SK-N-SH treated with all-trans-retinoic acid at 6 μM for 48 hours (cell line): Measurements from ENCODE around the gene MORN2.

Source experiments
- ATAC-seq: fragments of 200-7000 bp; cut with Tn5 transposase; 3 replicates; pipeline ENCODE4 v1.9.1; 2020; ENCODE audit warnings: mild to moderate bottlenecking, moderate library complexity
- BACH2 ChIP-seq: fragments of 250-450 bp; sonication (Bioruptor Pico); IDR thresholded peaks from 2 replicates; pipeline ENCODE4 v1.9.0; 2021; ENCODE audit warnings: mild to moderate bottlenecking, borderline replicate concordance
- CSDC2 ChIP-seq: fragments of 250-450 bp; sonication (Bioruptor Pico); IDR thresholded peaks from 2 replicates; pipeline ENCODE4 v1.5.0; 2020; ENCODE audit warnings: mild to moderate bottlenecking, moderate library complexity
- CSRNP3 ChIP-seq: fragments of 250-450 bp; sonication (Bioruptor Pico); IDR thresholded peaks from 2 replicates; pipeline ENCODE4 v1.5.1; 2021; ENCODE audit warnings: mild to moderate bottlenecking, moderate library complexity
- ESRRG ChIP-seq: fragments of 250-450 bp; sonication (Bioruptor Pico); IDR thresholded peaks from 2 replicates; pipeline ENCODE4 v1.6.1; 2021; ENCODE audit warnings: mild to moderate bottlenecking
- GLIS3 ChIP-seq: fragments of 250-450 bp; sonication (Bioruptor Pico); IDR thresholded peaks from 2 replicates; pipeline ENCODE4 v1.5.0; 2020; ENCODE audit warnings: mild to moderate bottlenecking, moderate library complexity
- ISL1 ChIP-seq: fragments of 250-450 bp; sonication (Bioruptor Pico); IDR thresholded peaks from 2 replicates; pipeline ENCODE4 v2.1.2; 2022; ENCODE audit warnings: mild to moderate bottlenecking, moderate library complexity
- OSR1 ChIP-seq: fragments of 250-450 bp; sonication (Bioruptor Pico); IDR thresholded peaks from 2 replicates; pipeline ENCODE4 v1.8.0; 2022; ENCODE audit warnings: moderate library complexity, mild to moderate bottlenecking, inconsistent platforms
- PPARA ChIP-seq: fragments of 250-450 bp; sonication (Bioruptor Pico); IDR thresholded peaks from 2 replicates; pipeline ENCODE4 v1.5.0; 2020; ENCODE audit warnings: mild to moderate bottlenecking, borderline replicate concordance
- RARB ChIP-seq: fragments of 250-450 bp; sonication (Bioruptor Pico); IDR thresholded peaks from 2 replicates; pipeline ENCODE4 v1.8.0; 2021; ENCODE audit warnings: mild to moderate bottlenecking, moderate library complexity
- SNAI2 ChIP-seq: fragments of 250-450 bp; sonication (Bioruptor Pico); IDR thresholded peaks from 2 replicates; pipeline ENCODE4 v1.5.0; 2020; ENCODE audit warnings: mild to moderate bottlenecking, moderate library complexity
- TCF4 ChIP-seq: fragments of 250-450 bp; sonication (Bioruptor Pico); IDR thresholded peaks from 2 replicates; pipeline ENCODE4 v1.8.0; 2021; ENCODE audit warnings: mild to moderate bottlenecking, moderate library complexity, borderline replicate concordance
- TOX ChIP-seq: fragments of 250-450 bp; sonication (Bioruptor Pico); IDR thresholded peaks from 2 replicates; pipeline ENCODE4 v1.8.0; 2021; ENCODE audit warnings: mild to moderate bottlenecking, moderate library complexity, borderline replicate concordance
- TSHZ2 ChIP-seq: fragments of 250-450 bp; sonication (Bioruptor Pico); IDR thresholded peaks from 2 replicates; pipeline ENCODE4 v1.5.0; 2020; ENCODE audit warnings: mild to moderate bottlenecking, moderate library complexity
- ZC3H10 ChIP-seq: fragments of 250-450 bp; sonication (Bioruptor Pico); IDR thresholded peaks from 2 replicates; pipeline ENCODE4 v1.5.1; 2021; ENCODE audit warnings: mild to moderate bottlenecking, moderate library complexity
- ZFP3 ChIP-seq: fragments of 250-450 bp; sonication (Bioruptor Pico); IDR thresholded peaks from 2 replicates; pipeline ENCODE4 v1.5.0; 2020; ENCODE audit warnings: mild to moderate bottlenecking, moderate library complexity
- ZFP30 ChIP-seq: fragments of 450-650 bp; formaldehyde crosslinking; IDR thresholded peaks from 2 replicates; pipeline ENCODE4 v1.5.0; 2022; ENCODE audit warnings: mild to moderate bottlenecking, moderate library complexity
- ZNF565 ChIP-seq: fragments of 450-650 bp; formaldehyde crosslinking; conservative IDR thresholded peaks from 2 replicates; pipeline ENCODE4 v1.5.0; 2020; ENCODE audit warnings: low read depth, mild to moderate bottlenecking, moderate library complexity
- ZNF70 ChIP-seq: fragments of 450-650 bp; formaldehyde crosslinking; IDR thresholded peaks from 2 replicates; pipeline ENCODE4 v1.5.0; 2020; ENCODE audit warnings: mild to moderate bottlenecking, moderate library complexity
- TF ChIP-seq, protein P1 (sequence below): fragments of 250-450 bp; sonication (Bioruptor Pico); IDR thresholded peaks from 2 replicates; pipeline ENCODE4 v1.8.0; 2021; ENCODE audit warnings: low read depth, mild to moderate bottlenecking, moderate library complexity, borderline replicate concordance
- TF ChIP-seq, protein P2 (sequence below): fragments of 250-450 bp; sonication (Bioruptor Pico); IDR thresholded peaks from 2 replicates; pipeline ENCODE4 v1.5.1; 2020; ENCODE audit warnings: low read depth, mild to moderate bottlenecking, moderate library complexity
- TF ChIP-seq, protein P3 (sequence below): fragments of 250-450 bp; sonication (Bioruptor Pico); IDR thresholded peaks from 2 replicates; pipeline ENCODE4 v1.8.0; 2020; ENCODE audit warnings: mild to moderate bottlenecking, moderate library complexity, borderline replicate concordance

The MORN2 gene

GRCh38 chr2:38889575-38889974 lies 13.8 kb downstream of the MORN2 start, which contains the start of gene ARHGEF33:
TSS of gene ARHGEF33 (plus strand) at chr2:38889875. CDS start at chr2:38919448, 29,573 bp downstream.
- no peak for ATAC-seq
- TF ChIP-seq ZC3H10 (CRISPR knock-in tag) (no peak), TOX (CRISPR knock-in tag) (no peak), PPARA (no peak), ISL1 (CRISPR knock-in tag) (no peak), RARB (CRISPR knock-in tag) (no peak)
- TF ChIP-seq, protein P1, sequence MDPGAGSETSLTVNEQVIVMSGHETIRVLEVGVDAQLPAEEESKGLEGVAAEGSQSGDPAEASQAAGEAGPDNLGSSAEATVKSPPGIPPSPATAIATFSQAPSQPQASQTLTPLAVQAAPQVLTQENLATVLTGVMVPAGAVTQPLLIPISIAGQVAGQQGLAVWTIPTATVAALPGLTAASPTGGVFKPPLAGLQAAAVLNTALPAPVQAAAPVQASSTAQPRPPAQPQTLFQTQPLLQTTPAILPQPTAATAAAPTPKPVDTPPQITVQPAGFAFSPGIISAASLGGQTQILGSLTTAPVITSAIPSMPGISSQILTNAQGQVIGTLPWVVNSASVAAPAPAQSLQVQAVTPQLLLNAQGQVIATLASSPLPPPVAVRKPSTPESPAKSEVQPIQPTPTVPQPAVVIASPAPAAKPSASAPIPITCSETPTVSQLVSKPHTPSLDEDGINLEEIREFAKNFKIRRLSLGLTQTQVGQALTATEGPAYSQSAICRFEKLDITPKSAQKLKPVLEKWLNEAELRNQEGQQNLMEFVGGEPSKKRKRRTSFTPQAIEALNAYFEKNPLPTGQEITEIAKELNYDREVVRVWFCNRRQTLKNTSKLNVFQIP: no peak

DNA sequence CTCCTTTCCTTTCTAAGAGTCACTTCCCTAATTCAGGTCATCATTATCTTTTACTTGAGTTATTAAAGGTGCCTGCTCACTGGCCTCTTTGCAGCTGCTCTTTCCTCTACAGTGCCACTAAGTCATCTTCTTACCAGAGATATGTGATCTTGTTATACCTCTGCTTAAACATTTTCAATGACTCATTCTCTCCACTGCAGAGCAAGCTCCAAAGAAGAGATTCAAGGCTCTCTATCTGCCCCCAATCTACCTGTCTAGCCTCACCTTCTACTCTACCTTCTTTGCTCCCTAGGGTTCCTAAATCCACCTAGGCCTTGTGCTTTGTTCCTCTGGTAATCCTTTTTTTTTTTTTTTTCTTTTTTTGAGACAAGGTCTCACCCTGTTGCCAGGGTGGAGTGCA lies 17.0 kb downstream of the MORN2 start:
- ATAC-seq: no peak
- TF ChIP-seq ZC3H10 (CRISPR knock-in tag) (no peak), ISL1 (CRISPR knock-in tag) (no peak), TSHZ2 (CRISPR knock-in tag) (no peak)
- TF ChIP-seq, protein P2, sequence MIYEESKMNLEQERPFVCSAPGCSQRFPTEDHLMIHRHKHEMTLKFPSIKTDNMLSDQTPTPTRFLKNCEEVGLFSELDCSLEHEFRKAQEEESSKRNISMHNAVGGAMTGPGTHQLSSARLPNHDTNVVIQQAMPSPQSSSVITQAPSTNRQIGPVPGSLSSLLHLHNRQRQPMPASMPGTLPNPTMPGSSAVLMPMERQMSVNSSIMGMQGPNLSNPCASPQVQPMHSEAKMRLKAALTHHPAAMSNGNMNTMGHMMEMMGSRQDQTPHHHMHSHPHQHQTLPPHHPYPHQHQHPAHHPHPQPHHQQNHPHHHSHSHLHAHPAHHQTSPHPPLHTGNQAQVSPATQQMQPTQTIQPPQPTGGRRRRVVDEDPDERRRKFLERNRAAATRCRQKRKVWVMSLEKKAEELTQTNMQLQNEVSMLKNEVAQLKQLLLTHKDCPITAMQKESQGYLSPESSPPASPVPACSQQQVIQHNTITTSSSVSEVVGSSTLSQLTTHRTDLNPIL (CRISPR knock-in tag): no peak
- TF ChIP-seq, all 23 proteins: peak for 0

DNA sequence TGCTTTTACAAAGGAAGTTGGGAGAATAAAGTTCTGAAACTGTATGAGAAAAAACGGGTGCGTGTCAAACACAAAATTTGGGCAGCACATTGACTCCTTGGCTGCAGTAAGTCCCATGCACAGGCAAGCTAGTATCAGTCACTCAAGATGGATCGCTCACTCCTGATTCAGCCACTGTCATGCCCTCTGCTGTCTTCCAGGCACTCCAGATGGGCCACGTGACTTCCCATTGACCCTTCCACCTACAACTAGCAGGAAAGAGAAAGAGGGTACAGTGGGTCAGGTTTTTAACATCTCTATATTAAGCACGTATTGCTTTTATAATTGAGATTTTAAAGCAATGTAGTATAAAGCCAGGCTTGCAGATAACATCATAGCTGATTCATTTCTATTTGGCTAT lies 22.5 kb downstream of the MORN2 start:
- TF ChIP-seq ISL1 (CRISPR knock-in tag) (no peak; the same call in 1 of the 2 replicates), TCF4 (CRISPR knock-in tag) (no peak), ZNF70 (CRISPR knock-in tag) (no peak), TOX (CRISPR knock-in tag) (no peak), BACH2 (no peak), ZFP3 (CRISPR knock-in tag) (no peak), ZNF565 (CRISPR knock-in tag) (no peak), GLIS3 (CRISPR knock-in tag) (no peak), ESRRG (no peak), ZFP30 (CRISPR knock-in tag) (no peak), RARB (CRISPR knock-in tag) (no peak), CSDC2 (no peak), CSRNP3 (CRISPR knock-in tag) (no peak), OSR1 (CRISPR knock-in tag) (no peak), SNAI2 (no peak)
- TF ChIP-seq, protein P3, sequence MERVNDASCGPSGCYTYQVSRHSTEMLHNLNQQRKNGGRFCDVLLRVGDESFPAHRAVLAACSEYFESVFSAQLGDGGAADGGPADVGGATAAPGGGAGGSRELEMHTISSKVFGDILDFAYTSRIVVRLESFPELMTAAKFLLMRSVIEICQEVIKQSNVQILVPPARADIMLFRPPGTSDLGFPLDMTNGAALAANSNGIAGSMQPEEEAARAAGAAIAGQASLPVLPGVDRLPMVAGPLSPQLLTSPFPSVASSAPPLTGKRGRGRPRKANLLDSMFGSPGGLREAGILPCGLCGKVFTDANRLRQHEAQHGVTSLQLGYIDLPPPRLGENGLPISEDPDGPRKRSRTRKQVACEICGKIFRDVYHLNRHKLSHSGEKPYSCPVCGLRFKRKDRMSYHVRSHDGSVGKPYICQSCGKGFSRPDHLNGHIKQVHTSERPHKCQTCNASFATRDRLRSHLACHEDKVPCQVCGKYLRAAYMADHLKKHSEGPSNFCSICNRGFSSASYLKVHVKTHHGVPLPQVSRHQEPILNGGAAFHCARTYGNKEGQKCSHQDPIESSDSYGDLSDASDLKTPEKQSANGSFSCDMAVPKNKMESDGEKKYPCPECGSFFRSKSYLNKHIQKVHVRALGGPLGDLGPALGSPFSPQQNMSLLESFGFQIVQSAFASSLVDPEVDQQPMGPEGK: no peak
- TF ChIP-seq, protein P2 (CRISPR knock-in tag): no peak
- TF ChIP-seq, protein P1: no peak
- ATAC-seq: no peak; the same call in 2 of the 3 replicates
